GM10847 (cell line): Measurements from ENCODE around the gene GPR25.

Source experiments
- POLR2A ChIP-seq: IDR thresholded peaks from 2 replicates; pipeline ENCODE4 v1.6.1; 2011; ENCODE audit not compliant: insufficient read length; ENCODE audit errors: extremely low read depth

Gene GPR25

GRCh38 chr1:200866521-200866920, 6.3 kb upstream of the GPR25 start:
- TF ChIP-seq POLR2A = no peak

- no peak for TF ChIP-seq POLR2A
Measured at GRCh38 chr1:200867018-200867811, 5.6 kb upstream of the GPR25 start.

GRCh38 chr1:200869376-200869752, 3.4 kb upstream of the GPR25 start:
- TF ChIP-seq POLR2A = no peak

GRCh38 chr1:200869753-200870391, 2.9 kb upstream of the GPR25 start:
- no peak for TF ChIP-seq POLR2A

- no peak for TF ChIP-seq POLR2A
Measured at GRCh38 chr1:200873116-200873670, 412 bp downstream of the GPR25 start.

GRCh38 chr1:200873671-200874397, 1.1 kb downstream of the GPR25 start:
- no peak for TF ChIP-seq POLR2A

GRCh38 chr1:200874694-200875093, 1.9 kb downstream of the GPR25 start:
- no peak for TF ChIP-seq POLR2A

- TF ChIP-seq POLR2A = no peak
Measured at GRCh38 chr1:200875416-200875815, 2.6 kb downstream of the GPR25 start.

- no peak for TF ChIP-seq POLR2A
Measured at GRCh38 chr1:200877010-200877409, 4.2 kb downstream of the GPR25 start.

- no peak for TF ChIP-seq POLR2A
Measured at GRCh38 chr1:200877839-200878551, 5.2 kb downstream of the GPR25 start.

- no peak for TF ChIP-seq POLR2A
Measured at GRCh38 chr1:200880212-200880611, 7.4 kb downstream of the GPR25 start.

GRCh38 chr1:200883118-200883517, 10.3 kb downstream of the GPR25 start:
- TF ChIP-seq POLR2A = no peak

- no peak for TF ChIP-seq POLR2A
Measured at GRCh38 chr1:200885623-200886402, 13.0 kb downstream of the GPR25 start.

- no peak for TF ChIP-seq POLR2A
Measured at GRCh38 chr1:200886594-200886993, 13.8 kb downstream of the GPR25 start.
